NCI-H774 (cell line): ENCODE data around the gene TTC33.
"Not testable (repeated sequence)": the region's sequence is repeated elsewhere in the genome, so short reads cannot be mapped to it uniquely, and the experiment has no call there.

ENCODE experiments used
- DNase-seq: peaks from one replicate; lab custom pipeline; 2025; lab: John Stamatoyannopoulos, UW

TTC33 gene

GRCh38 chr5:40717281-40717680, 38.5 kb downstream of the TTC33 start:
- DNase-seq = no peak

GRCh38 chr5:40716590-40716989, 39.2 kb downstream of the TTC33 start:
- DNase-seq = no peak

GRCh38 chr5:40716000-40716399, 39.8 kb downstream of the TTC33 start:
- DNase-seq = no peak

GRCh38 chr5:40714001-40714400, 41.8 kb downstream of the TTC33 start:
- no peak for DNase-seq

GRCh38 chr5:40710575-40710974, 45.2 kb downstream of the TTC33 start:
- DNase-seq = not testable (repeated sequence)

- not testable (repeated sequence) for DNase-seq
Measured at GRCh38 chr5:40705484-40705883, 50.3 kb downstream of the TTC33 start.

GRCh38 chr5:40702027-40702426, 53.7 kb downstream of the TTC33 start:
- DNase-seq = not testable (repeated sequence)

- no peak for DNase-seq
Measured at GRCh38 chr5:40700116-40700782, 55.5 kb downstream of the TTC33 start.

- DNase-seq = no peak
Measured at GRCh38 chr5:40694433-40694832, 61.3 kb downstream of the TTC33 start.

GRCh38 chr5:40691894-40692293, 63.9 kb downstream of the TTC33 start:
- no peak for DNase-seq

- DNase-seq = no peak
Measured at GRCh38 chr5:40690267-40690666, 65.5 kb downstream of the TTC33 start.

GRCh38 chr5:40689438-40689837, 66.3 kb downstream of the TTC33 start:
- DNase-seq = no peak

- DNase-seq = no peak
Measured at GRCh38 chr5:40688996-40689395, 66.8 kb downstream of the TTC33 start.

GRCh38 chr5:40688127-40688761, 67.5 kb downstream of the TTC33 start:
- DNase-seq = peak; percentile 78

- DNase-seq = no peak
Measured at GRCh38 chr5:40687321-40687720, 68.4 kb downstream of the TTC33 start.

GRCh38 chr5:40685976-40686486, 69.7 kb downstream of the TTC33 start:
- DNase-seq = no peak

- no peak for DNase-seq
Measured at GRCh38 chr5:40685193-40685592, 70.6 kb downstream of the TTC33 start.

- DNase-seq = no peak
Measured at GRCh38 chr5:40683305-40683704, 72.5 kb downstream of the TTC33 start.

GRCh38 chr5:40682154-40683017, 73.4 kb downstream of the TTC33 start:
- DNase-seq = no peak

- no peak for DNase-seq
Measured at GRCh38 chr5:40681363-40682153, 74.2 kb downstream of the TTC33 start.

GRCh38 chr5:40680741-40681362, 74.9 kb downstream of the TTC33 start:
- DNase-seq = no peak
